IMR-90 (cell line): ENCODE results near the gene FOXO1. TPM values are rescaled to one million over a fixed set of nuclear protein-coding genes. Genes with fewer than 3 reads are reported as not detected.

ENCODE experiments used
- ATAC-seq: fragments of 200-7000 bp; cut with Tn5 transposase; 2 replicates; pipeline ENCODE4 v1.9.1; 2020; ENCODE audit warnings: low read depth, mild to moderate bottlenecking, moderate library complexity
- BruUV-seq: library from RNA; stranded (reverse); fragments of 400-500 nt; replicated peaks from 2 replicates; lab custom pipeline; 2021; lab: Mats Ljungman, UMichigan
- CTCF ChIA-PET: fragments of 300-600 bp; formaldehyde crosslinking; extraction: SDS; loops from one replicate; lab custom pipeline; 2021; ENCODE audit warnings: antibody characterized with exemption; lab: Yijun Ruan, JAX
- POLR2A ChIA-PET: fragments of 300-600 bp; sonication (Branson Sonifier 250); formaldehyde crosslinking; loops from one replicate; lab custom pipeline; 2022; ENCODE audit warnings: antibody characterized with exemption; ENCODE audit not compliant: unreplicated experiment; lab: Charles Lee
- DNase-seq: peaks from one replicate; pipeline ENCODE4 v3.0.0; 2013
- H2AFZ ChIP-seq: replicated peaks from 2 replicates; pipeline ENCODE3; 2013; ENCODE audit warnings: low read length, mild to moderate bottlenecking; ENCODE audit not compliant: poor library complexity
- H2AK5ac ChIP-seq: 2 replicates; pipeline ENCODE4 v1.6.1; 2013; ENCODE audit warnings: low read depth, low read length, inconsistent platforms
- H2AK9ac ChIP-seq: replicated peaks from 2 replicates; pipeline ENCODE3; 2013; ENCODE audit warnings: mild to moderate bottlenecking, low read depth, low read length, moderate library complexity; ENCODE audit not compliant: poor library complexity
- H2BK120ac ChIP-seq: 2 replicates; pipeline ENCODE4 v1.6.1; 2013; ENCODE audit warnings: low read depth, low read length, inconsistent platforms
- H2BK15ac ChIP-seq: 3 replicates; pipeline ENCODE4 v1.6.1; 2013; ENCODE audit warnings: low read depth, low read length, inconsistent platforms
- H2BK20ac ChIP-seq: 2 replicates; pipeline ENCODE4 v1.6.1; 2013; ENCODE audit warnings: low read depth, mild to moderate bottlenecking, inconsistent platforms, low read length, moderate library complexity
- H2BK5ac ChIP-seq: 2 replicates; pipeline ENCODE4 v1.6.1; 2013; ENCODE audit warnings: mild to moderate bottlenecking, low read depth, low read length, inconsistent platforms; ENCODE audit not compliant: poor library complexity, severe bottlenecking
- H3K14ac ChIP-seq: replicated peaks from 2 replicates; pipeline ENCODE4 v1.6.1; 2013; ENCODE audit warnings: low read depth, low read length, inconsistent platforms
- H3K18ac ChIP-seq: 2 replicates; pipeline ENCODE4 v1.6.1; 2013; ENCODE audit warnings: low read depth, low read length, control low read depth
- H3K23ac ChIP-seq: 2 replicates; pipeline ENCODE4 v1.6.1; 2013; ENCODE audit warnings: low read depth, low read length, inconsistent platforms
- H3K27ac ChIP-seq: 2 replicates; pipeline ENCODE4 v1.5.1; 2013; ENCODE audit warnings: mild to moderate bottlenecking, control low read depth, low read length; ENCODE audit not compliant: insufficient read depth
- H3K27me3 ChIP-seq: 2 replicates; pipeline ENCODE4 v1.6.1; 2013; ENCODE audit warnings: low read length; ENCODE audit not compliant: control insufficient read depth, insufficient read depth
- H3K36me3 ChIP-seq: 2 replicates; pipeline ENCODE4 v1.6.1; 2013; ENCODE audit warnings: low read length, mixed read lengths; ENCODE audit not compliant: control insufficient read depth, insufficient read depth
- H3K4ac ChIP-seq: 2 replicates; pipeline ENCODE4 v1.6.1; 2013; ENCODE audit warnings: low read depth, low read length, inconsistent platforms
- H3K4me1 ChIP-seq: 2 replicates; pipeline ENCODE4 v1.6.1; 2013; ENCODE audit warnings: low read length, mixed read lengths; ENCODE audit not compliant: control insufficient read depth, insufficient read depth
- H3K4me2 ChIP-seq: 2 replicates; pipeline ENCODE4 v1.6.1; 2013; ENCODE audit warnings: low read depth, mild to moderate bottlenecking, control low read depth, low read length, moderate library complexity
- H3K4me3 ChIP-seq: 2 replicates; pipeline ENCODE4 v1.5.1; 2013; ENCODE audit warnings: low read depth, mild to moderate bottlenecking, control low read depth, low read length, moderate library complexity; ENCODE audit not compliant: insufficient read depth
- H3K56ac ChIP-seq: 2 replicates; pipeline ENCODE4 v1.6.1; 2013; ENCODE audit warnings: low read length, inconsistent platforms; ENCODE audit not compliant: insufficient read depth; ENCODE audit errors: extremely low read depth
- H3K79me1 ChIP-seq, 2 experiments: 2 replicates each; pipeline ENCODE4 v1.6.1; 2013; ENCODE audit warnings: low read length in 2 of 2, inconsistent platforms in 1 of 2, low read depth in 1 of 2
- H3K9ac ChIP-seq: 2 replicates; pipeline ENCODE4 v1.6.1; 2013; ENCODE audit warnings: low read depth, low read length, control low read depth
- H3K9me1 ChIP-seq: 2 replicates; pipeline ENCODE4 v1.6.1; 2013; ENCODE audit warnings: low read length, inconsistent platforms; ENCODE audit not compliant: insufficient read depth
- H3K9me3 ChIP-seq: 2 replicates; pipeline ENCODE4 v1.6.1; 2013; ENCODE audit warnings: low read length; ENCODE audit not compliant: control insufficient read depth, insufficient read depth
- H4K20me1 ChIP-seq: 2 replicates; pipeline ENCODE4 v1.6.1; 2013; ENCODE audit warnings: low read length, inconsistent platforms; ENCODE audit not compliant: insufficient read depth
- H4K5ac ChIP-seq: 2 replicates; pipeline ENCODE4 v1.6.1; 2013; ENCODE audit warnings: mild to moderate bottlenecking, low read depth, low read length, control low read depth
- H4K8ac ChIP-seq, 2 experiments: 2 replicates each; pipeline ENCODE4 v1.6.1; 2013; ENCODE audit warnings: low read depth in 2 of 2, low read length in 2 of 2, control low read depth in 1 of 2, inconsistent platforms in 1 of 2
- H4K91ac ChIP-seq: 2 replicates; pipeline ENCODE4 v1.6.1; 2013; ENCODE audit warnings: low read depth, low read length, inconsistent platforms; ENCODE audit not compliant: insufficient read depth
- ELK1 ChIP-seq: fragments of 150-350 bp; IDR thresholded peaks from 2 replicates; pipeline ENCODE4 v1.6.1; 2016; ENCODE audit warnings: low read depth, mild to moderate bottlenecking, low read length, moderate library complexity, borderline replicate concordance
- MAFK ChIP-seq: IDR thresholded peaks from 2 replicates; pipeline ENCODE4 v1.6.1; 2012; ENCODE audit warnings: low read depth, low read length, improper control_type of control experiment
- RCOR1 ChIP-seq: IDR thresholded peaks from 2 replicates; pipeline ENCODE4 v1.6.1; 2012; ENCODE audit warnings: mild to moderate bottlenecking, low read length, improper control_type of control experiment; ENCODE audit not compliant: insufficient replicate concordance
- WGBS, 2 experiments: methylation state at CpG; one replicate each; pipeline versions ENCODE4 v1.1.5 to v1.1.7; 2013; ENCODE audit warnings: missing lambda C conversion rate in 2 of 2; ENCODE audit not compliant: insufficient read length in 1 of 2; ENCODE audit errors: extremely low coverage in 2 of 2; 5-methylcytosine and 5-hydroxymethylcytosine counted together
- dilution Hi-C: fragments of 300-500 bp; cut with HindIII; formaldehyde crosslinking; loops from one replicate; pipeline ENCODE4 v1.14.3; 2018; ENCODE audit warnings: low sequenced_read_pairs; ENCODE audit not compliant: unreplicated experiment
- in situ Hi-C: fragments of 300-500 bp; cut with MboI; formaldehyde crosslinking; loops from 3 replicates; pipeline ENCODE4 v1.14.3; 2019; ENCODE audit warnings: low sequenced_read_pairs, inconsistent platforms, mixed read lengths
- intact Hi-C: fragments of 100-400 bp; cut with micrococcal nuclease; formaldehyde crosslinking; loops from 2 replicates; pipeline ENCODE4 v1.10.0; 2022
- polyA plus RNA-seq, 3 experiments: library from polyadenylated mRNA; depleted of rRNA; stranded (reverse); fragments of >200 nt; gene quantifications; 2 replicates each; pipeline ENCODE4 v1.2.3, GENCODE V29; 2012; ENCODE audit warnings: low replicate concordance in 1 of 3
- total RNA-seq: library from RNA; depleted of rRNA; stranded (reverse); fragments of >200 nt; gene quantifications from 2 replicates; pipeline ENCODE4 v1.2.3, GENCODE V29; 2012

The FOXO1 gene
- total and polyA plus RNA-seq, 2 of the 4 experiments (the other 2 are of a cell fraction) = 0.12 to 0.18 TPM

- Histone ChIP-seq H2AFZ (no peak overlapping the region), H4K20me1 (no peaks in the 10 kb centered on the region), H4K91ac (no peak overlapping the region), H4K8ac (no peak overlapping the region), H3K4me3 (no peak overlapping the region), H3K14ac (no peak overlapping the region), H2BK15ac (no peak overlapping the region), H3K79me1 (no peaks in the 10 kb centered on the region), H4K5ac (no peak overlapping the region), H2AK9ac (no peak overlapping the region), H2BK20ac (no peak overlapping the region), H3K4me2 (no peak overlapping the region), H2BK5ac (no peak overlapping the region), H3K9ac (no peak overlapping the region), H3K27me3 (no peaks in the 10 kb centered on the region; the same call in 1 of the 2 replicates), H3K4me1 (no peaks in the 10 kb centered on the region), H3K56ac (no peak overlapping the region), H3K18ac (no peak overlapping the region), H2AK5ac (no peak overlapping the region), H3K23ac (no peak overlapping the region), H3K36me3 (no peaks in the 10 kb centered on the region), H3K9me1 (no peaks in the 10 kb centered on the region), H3K9me3 (no peaks in the 10 kb centered on the region), H2BK120ac (no peak overlapping the region), H3K27ac (no peak overlapping the region), H3K4ac (no peak overlapping the region)
- no peak for ATAC-seq
- intact Hi-C loops (no loop called here), dilution Hi-C loops (no loop called here), in situ Hi-C loops (no loop called here)
- CTCF ChIA-PET = no interaction called here
- WGBS, 2 experiments = 42% methylated on average over 3 of the region's 5 CpGs; no CpG with 5 or more reads in 1 of the 2 experiments
- no TSS peak for BruUV-seq
- TF ChIP-seq RCOR1 = no peak
- 0 out of 2 replicates have a peak, but pooled peaks have one; percentile 19 for TF ChIP-seq MAFK
- TF ChIP-seq ELK1 = no peak
- POLR2A ChIA-PET = no interaction called here
- DNase-seq = no peak
Observed at GRCh38 chr13:40600149-40600751, 66.2 kb downstream of the FOXO1 start.
